HG03378 (cell line): ENCODE data around the gene LDLRAP1.
"Not testable (repeated sequence)": the region's sequence is repeated elsewhere in the genome, so short reads cannot be mapped to it uniquely, and the experiment has no call there.

Source experiments
- ATAC-seq: cut with Tn5 transposase; IDR thresholded peaks from one replicate; pipeline ENCODE4 v1.9.1; 2021; ENCODE audit warnings: mild to moderate bottlenecking, moderate library complexity; ENCODE audit not compliant: unreplicated experiment

Gene LDLRAP1

DNA sequence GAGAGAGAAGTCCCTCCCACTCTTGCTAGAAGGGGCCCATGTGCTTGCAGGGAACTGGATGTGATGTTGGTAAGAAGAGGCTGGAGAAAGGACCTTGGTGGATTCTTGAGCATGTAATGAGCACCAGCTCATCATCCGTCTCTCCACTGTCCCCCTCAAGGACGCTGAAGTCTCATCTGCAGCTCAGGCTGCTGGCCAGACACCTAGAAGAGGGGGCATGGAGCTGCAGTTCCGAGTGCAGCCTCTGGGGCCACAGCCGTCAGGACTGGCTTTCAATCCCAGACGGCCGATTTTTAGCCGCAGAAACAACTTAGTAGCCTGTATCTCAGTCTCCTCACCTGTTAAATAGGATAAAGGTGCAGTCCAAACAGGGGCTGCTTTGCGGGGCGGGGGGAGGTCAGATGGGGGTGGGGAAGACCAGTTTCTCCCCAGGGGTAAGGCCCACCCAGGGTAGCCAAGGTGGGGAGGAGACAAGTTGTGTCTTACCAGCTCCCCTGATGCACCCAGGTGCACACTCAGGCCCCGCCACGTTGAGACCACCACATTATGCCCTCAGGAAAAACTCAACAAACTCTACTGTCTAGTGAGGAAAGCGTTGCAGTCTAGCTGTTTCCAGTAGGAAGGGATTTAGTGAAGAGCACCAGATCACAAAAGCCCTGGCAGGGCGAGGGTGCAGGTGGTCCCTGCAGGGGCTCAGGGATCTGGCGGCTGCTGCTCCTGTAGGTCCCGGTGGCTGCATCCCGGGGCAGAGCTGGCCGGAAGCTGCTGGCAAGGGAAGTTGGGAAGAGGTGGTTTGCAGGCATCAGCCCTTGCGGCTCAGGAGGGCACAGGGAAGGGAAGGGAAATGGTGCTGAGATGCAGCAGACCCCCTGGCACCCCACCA is 29.5 kb downstream of the LDLRAP1 start:
- no peak for ATAC-seq

DNA sequence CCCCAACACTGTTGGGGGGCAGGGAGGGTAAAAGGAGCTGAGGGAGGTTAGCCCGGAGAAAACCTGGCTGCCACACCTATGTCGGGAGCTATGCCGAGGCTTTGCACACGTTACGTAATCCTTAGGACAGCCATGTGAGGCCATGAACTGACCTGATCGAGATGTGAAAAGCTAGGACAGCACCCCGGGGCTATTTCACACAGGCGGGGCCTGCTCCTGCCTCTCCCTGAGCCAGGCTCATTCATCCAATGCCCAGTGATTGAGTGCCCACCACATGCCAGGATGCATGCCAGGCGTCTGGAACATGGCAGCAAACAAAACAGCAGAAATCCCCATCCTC is 30.2 kb downstream of the LDLRAP1 start:
- ATAC-seq, result no peak

DNA sequence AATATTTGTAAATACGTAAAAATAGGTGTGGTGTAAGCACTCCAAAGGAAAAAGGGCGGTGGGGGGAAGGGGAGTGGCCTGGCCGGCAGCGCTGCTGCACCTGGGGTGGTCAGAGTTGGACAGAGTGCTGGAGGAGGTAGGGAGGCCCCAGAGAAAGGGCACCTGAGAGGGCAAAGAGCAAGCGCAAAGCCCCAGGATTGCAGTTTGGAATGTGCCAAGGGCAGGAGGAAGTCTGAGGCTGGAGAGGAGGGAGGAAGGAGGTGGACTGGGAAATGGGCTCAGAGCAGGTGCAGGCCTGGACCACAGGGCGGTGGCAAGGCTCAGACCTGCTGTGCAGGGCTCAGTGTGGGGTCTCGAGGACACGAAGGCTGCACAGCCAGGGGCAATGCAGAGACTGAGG is 30.6 kb downstream of the LDLRAP1 start:
- no peak for ATAC-seq

DNA sequence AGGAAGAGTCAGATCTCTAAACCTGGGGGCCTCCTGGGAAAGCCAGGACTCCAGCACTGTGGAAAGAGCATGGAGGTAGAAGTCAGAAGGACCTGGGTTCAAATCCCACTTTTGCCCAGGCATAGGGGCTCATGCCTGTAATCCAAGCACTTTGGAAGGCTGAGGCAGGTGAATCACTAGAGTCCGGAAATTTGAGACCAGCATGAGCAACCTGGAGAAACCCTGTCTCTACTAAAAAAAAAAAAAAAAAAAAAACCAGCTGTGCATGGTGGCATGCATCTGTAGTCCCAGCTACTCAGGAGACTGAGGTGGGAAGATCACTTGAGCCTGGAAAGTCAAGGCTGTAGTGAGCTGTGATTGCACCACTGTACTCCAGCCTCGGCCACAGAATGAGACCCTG is 31.8 kb downstream of the LDLRAP1 start:
- ATAC-seq, result no peak

DNA sequence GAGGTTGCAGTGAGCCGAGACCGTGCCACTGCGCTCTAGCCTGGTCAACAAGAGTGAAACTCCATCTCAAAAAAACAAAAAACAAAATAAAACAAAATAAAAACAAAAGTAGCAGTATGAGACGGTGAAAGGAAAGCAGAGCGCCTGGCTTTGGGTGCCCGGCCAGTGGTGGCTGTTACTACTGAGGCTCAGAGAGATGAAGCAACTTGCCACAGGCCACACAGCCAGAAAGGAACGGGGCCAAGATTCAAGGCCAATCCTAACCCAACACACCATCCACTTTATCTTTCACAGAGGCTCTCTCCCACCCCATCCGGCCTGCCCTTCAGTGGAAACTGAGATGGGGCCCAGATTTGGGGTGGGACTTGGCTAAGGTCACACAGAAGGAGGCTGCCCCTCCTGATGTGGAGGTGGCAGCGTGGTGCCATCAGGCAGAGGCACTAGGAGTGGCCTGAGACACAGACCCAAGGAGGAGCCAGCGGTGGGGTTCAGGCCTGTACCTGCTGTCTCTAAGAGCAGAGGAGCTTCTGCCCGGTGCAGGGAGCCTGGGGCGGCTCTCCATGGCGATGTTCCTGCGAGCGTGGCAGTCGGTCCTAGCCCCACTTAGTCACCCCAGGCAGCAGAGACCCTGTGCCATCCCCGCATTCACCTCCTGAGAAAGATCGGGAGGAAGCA is 33.2 kb downstream of the LDLRAP1 start:
- ATAC-seq, result no peak

DNA sequence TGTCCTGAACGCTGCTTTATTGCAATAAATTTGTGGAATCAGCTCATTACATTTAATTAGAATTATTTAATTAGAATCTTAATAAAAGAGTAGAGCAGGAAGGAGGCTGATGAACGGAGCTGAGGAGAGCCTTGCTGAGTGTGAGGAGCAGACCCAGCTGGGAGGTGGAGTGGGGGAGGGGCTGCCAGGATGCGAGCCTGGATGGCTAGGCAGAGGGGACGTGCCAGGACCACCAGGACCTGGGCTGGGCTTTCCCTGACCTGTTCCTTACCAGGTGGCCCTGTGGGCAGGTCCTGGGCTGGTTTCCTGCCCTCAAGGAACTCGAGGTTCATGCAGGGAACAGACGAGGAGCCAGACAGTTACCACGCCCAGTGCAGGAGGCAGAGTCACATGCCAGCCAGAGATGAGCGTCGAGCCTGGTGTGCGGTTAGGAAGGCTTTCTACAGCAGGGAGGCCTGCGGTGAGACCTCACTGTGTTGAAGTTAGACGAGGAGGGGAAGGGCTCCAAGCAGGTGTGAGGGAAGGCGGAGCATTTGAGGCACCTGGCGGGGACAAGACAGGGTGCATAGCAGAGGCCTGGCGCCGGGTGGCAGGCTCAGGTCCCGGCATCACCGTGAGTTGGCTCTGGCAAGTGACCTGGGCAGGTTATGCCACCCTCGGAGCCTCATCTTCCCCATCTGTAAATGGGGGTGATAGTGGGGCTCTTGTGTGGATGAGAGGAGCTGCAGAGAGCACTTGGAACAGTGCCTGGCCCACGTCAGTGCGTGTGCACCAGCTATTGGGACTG is 33.9 kb downstream of the LDLRAP1 start:
- no peak for ATAC-seq

DNA sequence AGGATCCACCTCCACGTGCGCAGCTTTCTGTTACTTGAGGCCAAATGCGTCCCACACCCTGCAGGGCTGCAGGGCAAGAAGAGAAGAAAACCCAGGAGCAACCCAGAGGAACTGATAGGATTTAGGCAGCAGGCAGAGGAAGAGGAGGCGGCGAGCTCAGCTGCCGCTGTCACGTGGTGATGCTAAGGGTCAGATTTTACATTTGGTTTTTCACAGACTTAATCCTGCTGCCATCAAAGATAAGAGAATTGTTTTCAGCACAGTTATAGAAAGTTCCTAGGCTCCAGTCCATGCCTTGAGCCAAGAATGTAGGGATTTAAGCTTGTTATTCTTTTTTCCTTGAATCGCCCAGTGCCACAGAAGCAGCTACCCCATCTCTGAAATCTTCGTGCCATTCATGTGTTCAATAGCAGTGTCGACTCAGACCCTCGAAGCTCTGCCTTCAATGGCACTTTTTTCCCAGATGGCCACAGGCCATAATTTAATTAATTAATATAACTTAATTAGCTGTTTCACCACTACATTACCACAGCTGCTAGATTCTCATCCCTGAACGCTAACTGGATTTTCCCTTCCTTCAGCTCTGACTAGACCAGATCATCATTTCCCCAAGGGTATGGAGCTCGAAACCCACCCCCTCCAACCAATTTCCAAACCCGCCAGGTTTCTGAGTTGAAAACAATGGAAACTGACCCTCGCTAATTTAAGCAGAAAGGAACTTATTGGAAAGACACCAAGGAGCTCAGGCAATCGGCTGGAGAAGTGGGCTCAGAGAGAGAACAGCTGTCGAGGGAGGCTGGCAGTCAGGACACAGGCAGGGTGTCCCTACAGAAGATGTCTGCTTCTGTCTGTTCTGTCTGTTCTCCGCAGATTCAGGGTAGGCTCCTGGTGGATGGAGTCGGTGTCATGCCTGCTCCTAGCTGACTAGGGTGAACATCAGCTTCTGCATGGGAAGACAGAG is 36.2 kb downstream of the LDLRAP1 start:
- no peak for ATAC-seq

DNA sequence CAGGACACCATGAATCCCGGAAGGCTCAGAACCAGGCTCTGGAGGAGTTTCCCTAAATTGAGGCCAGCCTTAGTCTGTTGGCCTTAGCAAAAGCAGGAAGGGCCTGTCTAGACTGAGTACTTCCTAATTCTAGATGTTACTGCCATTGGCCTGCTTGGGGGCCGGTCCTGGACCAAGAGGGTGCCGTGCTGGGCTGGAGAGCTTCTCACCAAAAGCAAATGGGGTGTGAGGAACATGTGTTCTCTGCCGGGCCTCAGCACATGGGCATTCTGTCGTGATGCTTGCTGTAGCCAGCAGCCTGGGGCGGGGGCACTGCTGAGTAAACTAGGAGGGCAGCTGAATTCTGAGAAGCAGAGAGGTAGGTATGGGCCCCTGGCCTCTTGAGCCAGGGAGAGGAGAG is 37.5 kb downstream of the LDLRAP1 start:
- ATAC-seq, result no peak

DNA sequence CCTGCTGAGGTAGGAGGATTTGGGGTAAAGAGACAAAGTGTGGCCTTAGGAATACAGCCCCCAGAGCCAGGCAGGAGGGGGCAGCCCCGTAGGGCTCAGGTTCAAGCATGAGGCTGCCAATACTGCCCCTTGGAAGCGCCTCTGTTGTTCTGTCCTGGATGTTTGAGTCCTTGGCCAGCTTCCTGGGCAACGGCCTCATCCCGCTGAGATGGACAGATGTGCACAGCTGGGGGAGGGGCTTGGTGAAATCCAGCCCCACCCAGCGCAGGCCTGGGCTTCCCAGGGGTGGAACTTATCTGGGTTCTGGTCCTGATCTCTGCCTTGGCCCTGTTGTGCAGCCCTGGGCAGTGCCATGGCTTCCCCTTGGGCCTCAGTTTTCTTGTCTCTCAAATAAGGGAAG is 38.4 kb downstream of the LDLRAP1 start:
- no peak for ATAC-seq

DNA sequence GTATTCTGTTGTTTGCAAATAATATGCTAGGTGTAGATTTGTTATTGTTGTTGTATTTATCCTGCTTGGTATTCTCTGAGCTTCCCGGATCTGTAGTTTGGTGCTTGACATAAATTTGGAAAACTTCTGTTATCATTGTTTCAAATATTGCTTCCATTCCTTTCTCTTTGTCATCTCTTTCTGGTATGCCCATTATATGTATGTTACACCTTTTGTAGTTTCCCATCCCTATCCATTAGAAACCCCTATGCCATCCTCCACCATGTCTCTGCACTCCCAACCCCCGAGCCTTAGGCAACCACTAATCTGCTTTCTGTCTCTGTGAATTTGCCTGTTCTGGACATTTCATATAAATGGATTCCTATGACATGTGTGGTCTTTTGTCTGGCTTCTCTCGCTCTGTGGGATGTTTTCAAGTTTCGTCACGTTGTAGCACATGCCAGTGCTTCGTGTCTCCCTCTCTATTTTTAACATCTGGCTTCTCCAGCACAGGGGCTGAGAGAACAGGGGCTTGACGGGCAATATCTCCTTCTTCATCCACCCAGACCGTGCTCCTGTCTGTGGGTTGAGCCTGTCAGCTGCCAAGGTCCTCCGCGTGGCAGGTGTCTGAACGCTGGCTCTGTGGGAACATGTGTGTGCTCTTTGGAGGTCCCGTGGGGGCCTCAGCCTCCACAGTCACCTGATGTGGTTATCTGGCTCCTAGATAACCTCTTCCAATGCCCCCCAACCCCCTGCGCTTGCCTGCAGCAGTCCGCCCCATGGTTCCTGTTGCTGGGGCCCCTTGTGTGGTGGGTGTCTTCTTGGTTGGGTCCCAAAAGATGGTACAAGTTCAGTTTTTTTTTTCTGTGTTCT is 40.3 kb downstream of the LDLRAP1 start:
- ATAC-seq, result no peak

DNA sequence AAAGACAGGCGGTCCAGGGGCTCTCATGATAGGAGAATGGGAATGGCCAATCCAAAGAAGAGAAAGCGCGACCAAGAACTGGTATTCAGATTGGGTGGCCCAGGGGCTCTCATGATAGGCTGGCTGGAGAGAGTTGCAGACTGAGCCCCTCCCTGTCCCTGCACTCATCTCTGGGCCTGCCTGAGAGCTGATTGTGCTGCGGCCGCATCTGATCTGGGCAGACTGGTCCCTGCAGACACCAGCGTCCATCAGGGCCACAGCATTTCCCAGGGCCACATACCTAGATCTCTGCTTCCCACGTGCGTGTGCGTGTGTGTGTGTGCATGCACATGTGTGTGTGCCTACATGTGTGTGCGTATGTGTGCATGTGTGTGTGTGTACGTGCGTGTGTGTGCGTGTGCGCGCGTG is 42.8 kb downstream of the LDLRAP1 start:
- no peak for ATAC-seq

DNA sequence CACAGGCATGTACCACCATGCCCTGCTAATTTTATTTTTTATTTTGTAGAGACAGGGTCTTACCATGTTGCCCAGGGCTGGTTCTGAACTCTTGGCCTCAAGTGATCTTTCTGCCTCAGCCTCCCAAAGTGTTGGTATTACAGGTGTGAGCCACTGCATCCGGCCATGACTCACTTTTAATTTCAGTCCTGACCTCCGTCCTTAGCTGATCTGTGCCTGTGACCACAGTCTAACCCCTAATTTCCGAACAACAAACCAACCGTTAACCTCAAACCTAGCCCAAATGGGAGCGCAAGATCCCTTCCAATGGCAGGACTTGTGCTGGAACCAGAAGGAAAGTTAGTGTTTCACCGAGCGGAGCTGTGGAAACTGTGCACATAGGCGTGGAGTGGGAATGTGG is 43.9 kb downstream of the LDLRAP1 start:
- no peak for ATAC-seq

DNA sequence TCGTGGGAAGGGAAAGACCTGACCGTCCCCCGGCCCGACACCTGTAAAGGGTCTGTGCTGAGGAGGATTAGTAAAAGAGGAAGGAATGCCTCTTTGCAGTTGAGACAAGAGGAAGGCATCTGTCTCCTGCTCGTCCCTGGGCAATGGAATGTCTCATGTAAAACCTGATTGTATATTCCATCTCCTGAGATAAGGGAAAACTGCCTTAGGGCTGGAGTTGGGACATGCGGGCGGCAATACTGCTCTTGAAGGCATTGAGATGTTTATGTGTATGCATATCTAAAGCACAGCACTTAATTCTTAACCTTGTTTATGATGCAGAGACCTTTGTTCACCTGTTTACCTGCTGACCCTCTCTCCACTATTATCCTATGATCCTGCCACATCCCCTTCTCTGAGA is 44.8 kb downstream of the LDLRAP1 start:
- not testable (repeated sequence) for ATAC-seq

DNA sequence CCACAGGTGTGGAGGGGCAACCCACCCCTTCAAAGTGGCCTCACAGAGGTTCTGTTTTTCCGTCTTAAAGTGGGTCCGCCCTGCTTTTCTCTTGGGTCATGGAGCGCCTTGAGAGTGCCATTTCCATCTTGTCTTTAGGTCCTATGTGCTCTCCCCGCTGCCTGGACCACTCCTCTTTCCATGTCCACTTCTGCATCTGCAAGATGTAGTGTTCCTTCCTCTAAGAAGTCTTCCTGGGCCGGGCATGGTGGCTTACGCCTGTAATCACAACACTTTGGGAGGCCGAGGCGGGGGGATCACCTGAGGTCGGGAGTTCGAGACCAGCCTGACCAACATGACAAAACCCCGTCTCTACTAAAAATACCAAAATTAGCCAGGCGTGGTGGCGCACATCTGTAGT is 45.4 kb downstream of the LDLRAP1 start:
- ATAC-seq, result not testable (repeated sequence)

DNA sequence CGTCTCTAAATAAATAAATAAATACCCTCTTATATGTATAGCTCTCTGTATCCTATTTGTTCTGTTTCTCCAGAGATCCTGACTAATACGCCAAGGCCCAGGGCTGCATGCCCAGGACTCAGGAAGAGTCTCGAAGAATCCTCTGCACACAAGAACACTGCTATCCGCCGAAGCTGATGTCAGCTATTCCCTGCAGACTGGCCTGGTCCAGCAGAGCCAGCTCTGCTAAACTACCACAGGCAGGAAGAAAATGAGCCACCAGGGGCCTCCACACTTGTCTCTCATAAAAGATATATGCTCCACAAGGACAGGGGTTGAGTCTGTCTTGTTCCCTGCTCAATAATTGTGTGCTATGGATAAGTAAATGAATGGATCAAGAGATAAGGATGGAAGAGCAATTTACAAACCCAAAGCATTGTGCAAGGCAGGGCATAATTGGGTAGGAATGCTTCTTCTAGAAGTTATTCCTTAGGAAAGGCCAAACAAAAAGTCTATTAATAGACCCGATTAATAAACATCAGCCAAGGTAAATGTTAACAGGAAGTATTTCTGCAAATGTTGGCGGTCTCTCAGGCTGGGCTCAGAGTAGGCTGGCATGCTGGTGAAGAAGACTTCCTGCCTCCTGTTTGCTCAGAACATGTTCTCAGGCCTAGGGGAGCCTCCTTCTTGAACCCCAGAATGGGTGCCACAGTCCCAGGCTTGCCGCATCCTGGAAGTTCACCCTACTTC is 46.9 kb downstream of the LDLRAP1 start:
- ATAC-seq, result no peak

DNA sequence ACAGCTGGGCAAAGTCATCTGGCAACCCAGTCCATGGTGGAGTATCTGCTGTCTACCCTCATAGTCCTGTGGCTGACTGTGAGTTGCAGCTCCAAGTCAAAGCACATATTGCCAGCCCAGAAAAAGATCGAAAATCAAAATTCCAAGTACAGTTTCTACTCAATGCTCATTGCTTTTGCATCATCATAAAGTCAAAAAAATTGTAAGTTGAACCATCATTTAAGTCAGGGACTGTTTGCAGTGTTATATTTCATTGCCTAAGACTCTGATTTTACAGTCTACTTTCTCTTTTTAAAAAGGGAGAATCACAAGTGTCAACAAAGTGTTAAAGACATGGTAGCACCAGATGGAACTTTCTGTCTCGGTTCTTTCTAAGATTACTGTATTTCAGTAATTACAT is 50.5 kb downstream of the LDLRAP1 start:
- no peak for ATAC-seq

DNA sequence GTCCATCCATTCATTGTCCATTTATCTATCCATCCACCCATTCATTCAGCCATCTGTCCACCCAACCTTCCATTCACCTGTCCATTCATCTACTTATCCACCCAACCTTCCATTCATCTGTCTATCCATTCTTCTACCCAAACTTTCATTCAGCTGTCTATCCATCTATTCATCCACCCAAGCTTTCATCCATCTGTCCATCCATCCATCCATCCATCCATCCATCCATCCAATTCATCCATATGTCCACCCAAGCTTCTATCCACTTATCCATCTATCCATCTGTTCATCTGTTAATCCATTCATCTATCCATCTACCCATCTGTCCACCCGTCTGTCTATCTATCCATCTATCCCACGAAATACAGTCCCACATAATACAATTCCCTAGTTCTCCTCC is 51.6 kb downstream of the LDLRAP1 start:
- no peak for ATAC-seq

DNA sequence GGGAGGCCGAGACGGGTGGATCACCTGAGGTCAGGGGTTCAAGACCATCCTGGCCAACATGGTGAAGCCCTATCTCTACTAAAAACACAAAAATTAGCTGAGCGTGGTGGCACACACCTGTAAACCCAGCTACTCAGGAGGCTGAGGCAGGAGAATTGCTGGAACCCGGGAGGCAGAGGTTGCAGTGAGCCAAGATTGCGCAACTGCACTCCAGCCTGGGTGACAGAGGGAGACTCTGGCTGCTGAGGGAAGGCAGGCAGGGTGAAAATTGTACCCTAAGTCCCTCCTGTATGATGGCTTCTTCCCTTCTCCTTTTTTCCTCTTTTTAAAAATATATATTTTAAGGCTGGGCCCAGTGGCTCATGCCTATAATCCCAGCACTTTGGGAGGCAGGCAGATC is 53.2 kb downstream of the LDLRAP1 start:
- not testable (repeated sequence) for ATAC-seq

DNA sequence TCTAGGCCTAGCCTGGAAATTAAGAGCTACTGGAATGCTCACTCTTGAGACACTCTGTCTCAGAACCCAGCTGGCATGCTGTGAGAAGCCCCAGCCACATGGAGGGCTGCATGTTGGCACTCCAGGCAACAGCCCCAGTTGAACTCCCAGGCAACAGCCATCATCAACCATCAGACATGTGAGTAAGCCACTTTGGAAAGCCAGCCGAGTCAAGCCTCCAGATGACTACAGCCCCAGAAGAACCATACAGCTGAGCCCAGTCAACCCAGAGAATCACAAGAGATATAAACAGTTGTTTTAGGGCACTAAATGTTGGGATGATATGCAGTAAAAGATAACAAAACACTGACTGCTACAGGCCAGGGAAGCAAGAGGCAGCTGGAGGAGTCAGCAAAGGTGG is 55.5 kb downstream of the LDLRAP1 start:
- ATAC-seq, result no peak
